GM04504 (cell line): Measurements from ENCODE around the gene RNF130.

ENCODE experiments used
- DNase-seq: peaks from one replicate; pipeline ENCODE4 v3.0.0-alpha.2; 2012; ENCODE audit warnings: low read depth

The RNF130 gene

DNA sequence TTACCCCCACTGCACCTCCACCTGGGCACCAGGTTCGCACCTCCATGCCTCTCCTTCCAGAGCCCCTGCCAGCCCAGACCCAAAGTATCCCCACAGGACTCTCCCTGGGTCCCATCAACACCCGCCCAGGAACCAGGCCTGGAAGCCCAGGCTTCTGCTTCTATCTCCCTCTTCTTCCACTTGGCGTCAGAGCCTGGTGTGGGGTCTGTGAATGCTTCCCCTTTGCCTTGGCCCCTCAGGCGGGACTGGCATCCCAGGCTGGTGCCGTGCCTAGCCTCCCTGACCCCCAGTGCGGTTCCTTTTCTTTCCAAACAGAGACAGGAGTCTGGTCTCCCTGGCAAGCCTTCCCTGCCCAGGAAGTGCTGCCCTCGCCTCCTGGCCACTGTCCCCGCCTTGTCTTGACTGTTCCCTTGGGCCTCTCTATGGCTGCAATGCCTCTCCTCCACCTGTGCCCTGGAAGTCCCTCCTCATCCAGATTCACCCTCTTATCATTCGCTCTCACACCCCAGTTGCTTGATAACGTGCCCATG, 156.1 kb downstream of the RNF130 start:
- no peak for DNase-seq

DNA sequence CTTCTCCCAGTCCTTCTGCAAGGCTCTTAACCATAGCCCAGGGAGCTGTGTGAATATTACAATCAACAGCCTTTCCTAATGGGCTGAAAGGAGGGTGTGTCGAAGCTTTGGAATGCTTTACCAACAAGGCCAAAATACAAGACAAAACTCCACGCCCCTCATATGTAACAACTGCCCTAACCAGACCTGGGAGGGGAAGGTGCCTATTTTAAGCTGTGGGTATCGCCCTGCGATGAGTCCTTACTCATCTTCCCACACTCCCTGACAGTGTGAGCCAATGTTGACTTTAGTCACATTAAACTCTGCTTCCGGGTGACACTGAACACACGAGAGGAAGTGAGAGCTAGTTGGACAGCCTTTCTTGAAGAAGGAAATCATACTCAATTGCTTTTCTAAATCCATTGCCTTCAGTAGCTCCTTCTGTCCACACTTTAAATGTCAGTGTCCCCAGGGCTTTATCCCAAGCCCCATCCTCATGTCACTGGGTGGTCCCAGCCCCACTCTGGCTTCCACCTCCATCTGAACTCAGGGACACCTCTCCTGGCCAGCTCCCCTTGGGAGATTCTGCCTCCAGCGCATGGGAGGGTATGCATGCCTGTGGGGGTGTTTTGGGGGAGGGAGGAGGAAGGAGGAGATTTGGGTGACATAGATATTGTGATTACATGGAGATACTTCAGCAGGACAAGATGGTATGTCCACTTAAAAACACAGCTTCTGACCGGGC, 157.4 kb downstream of the RNF130 start:
- DNase-seq: peak; percentile 45

GRCh38 chr5:179913461-179913860, 158.1 kb downstream of the RNF130 start:
- no peak for DNase-seq

- no peak for DNase-seq
These were observed 158.6 kb downstream of the RNF130 start for GRCh38 chr5:179912951-179913350.

DNA sequence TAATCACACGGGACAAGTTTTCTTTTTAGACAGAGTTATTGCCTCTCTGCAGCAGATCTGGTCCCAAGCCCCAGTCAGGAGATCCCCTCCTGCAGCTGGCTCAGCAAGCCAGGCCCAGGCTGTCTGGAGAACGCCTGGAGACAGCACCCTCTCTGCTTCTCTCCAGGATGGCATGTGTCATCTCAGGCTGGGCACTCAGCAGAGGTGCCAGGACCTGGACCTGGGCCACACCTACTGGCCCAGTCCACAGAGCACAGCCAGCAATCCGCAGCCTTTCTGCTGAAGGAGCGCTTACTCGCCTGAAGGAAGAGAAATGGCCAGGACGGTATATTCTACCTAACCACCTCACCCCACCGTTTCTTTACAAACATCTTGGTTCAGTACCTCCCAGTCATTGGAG, 159.2 kb downstream of the RNF130 start:
- no peak for DNase-seq

GRCh38 chr5:179909224-179909623, 162.3 kb downstream of the RNF130 start:
- no peak for DNase-seq

GRCh38 chr5:179908528-179908927, 163.0 kb downstream of the RNF130 start:
- DNase-seq: no peak

DNA sequence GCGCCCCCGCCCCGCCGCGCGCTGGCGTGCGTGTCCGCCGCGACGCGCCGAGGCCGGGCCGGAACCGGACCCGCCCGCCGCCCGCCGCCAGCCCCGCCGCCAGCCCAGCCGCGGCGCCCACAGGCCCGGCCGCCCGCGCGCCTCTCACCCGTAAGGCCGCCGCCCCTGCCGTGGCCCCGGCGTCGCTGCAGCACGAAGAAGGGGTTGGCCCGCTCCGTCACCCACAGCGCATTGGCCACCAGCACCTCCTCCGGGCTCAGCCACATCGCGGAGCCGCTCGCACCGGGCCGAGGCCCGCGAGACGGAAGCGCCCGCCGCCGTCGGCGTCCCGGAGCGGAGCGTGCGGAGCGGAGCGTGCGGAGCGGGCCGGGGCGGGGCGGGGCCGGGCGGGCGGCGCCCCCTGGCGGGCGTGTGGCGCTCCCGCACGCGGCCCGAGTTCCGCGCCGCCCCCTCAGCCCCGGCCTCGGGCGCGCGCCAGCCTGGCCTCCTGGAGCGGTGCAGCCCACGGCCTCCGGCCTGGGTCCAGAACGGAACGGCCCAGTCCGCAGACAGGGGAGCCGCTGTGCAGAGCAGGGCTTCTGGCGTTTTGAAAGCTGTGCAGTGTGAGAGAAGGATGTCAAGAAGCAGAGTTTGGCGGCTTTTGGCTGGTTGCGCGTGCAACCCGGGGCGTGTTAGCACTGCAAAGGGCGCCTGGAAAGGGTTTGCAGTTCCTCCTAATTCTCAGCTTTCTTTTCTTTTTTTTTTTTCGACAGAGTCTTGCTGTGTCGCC, 163.8 kb downstream of the RNF130 start, which contains the start of gene TBC1D9B:
Gene TBC1D9B, minus strand, starts transcription at position 342 of the 769 bp plus-strand sequence. Its CDS starts 76 bp downstream, at position 266.
- DNase-seq: peak; percentile 38

- no peak for DNase-seq
These were observed 164.6 kb downstream of the RNF130 start for GRCh38 chr5:179906795-179907555.

DNA sequence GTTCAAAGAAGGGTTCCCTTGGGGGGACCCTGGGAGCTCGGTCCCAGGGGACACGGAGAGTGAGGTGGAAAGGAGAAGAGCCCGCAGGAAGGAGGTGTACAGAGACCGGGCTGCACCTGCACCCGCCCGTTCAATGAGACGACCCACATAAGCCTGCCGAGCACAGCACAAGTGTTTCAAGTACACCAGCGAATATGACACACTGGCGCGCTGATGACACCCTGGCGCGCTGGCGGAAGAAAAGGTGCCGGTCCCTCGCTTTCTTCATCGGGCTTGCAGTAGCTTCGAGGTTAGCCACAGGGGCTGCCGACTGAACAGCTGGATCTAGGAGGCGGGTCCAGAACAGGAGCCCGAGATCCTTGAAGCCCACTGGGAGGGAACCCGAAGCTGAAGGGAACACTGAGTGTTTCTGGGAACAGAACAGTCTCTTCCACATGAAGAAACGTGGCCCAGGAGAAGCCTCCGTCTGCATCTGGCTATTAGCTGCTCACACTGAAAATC, 165.2 kb downstream of the RNF130 start:
- DNase-seq: no peak

DNA sequence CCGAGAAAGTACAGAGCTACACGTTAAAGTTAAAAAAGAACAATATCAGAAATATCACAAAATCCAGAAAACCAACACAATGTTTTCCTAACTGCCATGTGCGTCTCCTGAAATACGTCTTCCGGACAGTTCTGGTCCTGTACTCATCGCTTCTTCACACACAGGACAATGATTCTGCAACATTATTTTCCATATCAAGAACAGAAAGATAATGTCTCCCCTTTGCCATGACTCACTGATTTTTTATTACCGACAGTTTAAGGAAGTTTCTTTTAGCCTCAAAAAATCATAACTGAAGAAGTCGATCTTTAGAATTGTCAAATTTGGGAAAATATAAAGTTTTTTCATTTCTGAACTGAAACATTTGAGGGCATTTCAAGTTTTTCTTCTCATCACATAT, 166.4 kb downstream of the RNF130 start:
- DNase-seq: no peak
